ENCODE data around the gene RRAGD.

GRCh38 chr6:89439014-89439413, 26.9 kb upstream of the RRAGD start:
- no peak for TF ChIP-seq EZH2 (IDR thresholded peaks at IDR 0.05; ENCODE audit: insufficient read depth, poor library complexity, severe bottlenecking)
- no peak for TF ChIP-seq EZH2phosphoT487 (IDR thresholded peaks at IDR 0.05; ENCODE audit: insufficient read depth, low read depth)

Data from GM23248 (cell line).